Middle frontal gyrus (tissue), 1 donor: ENCODE results near the gene TADA2A.

ENCODE experiments used
- DNase-seq: peaks from one replicate; pipeline ENCODE4 v3.0.0-alpha.2; 2015; ENCODE audit warnings: low spot score; ENCODE audit errors: extremely low spot score

Gene TADA2A, protein sequence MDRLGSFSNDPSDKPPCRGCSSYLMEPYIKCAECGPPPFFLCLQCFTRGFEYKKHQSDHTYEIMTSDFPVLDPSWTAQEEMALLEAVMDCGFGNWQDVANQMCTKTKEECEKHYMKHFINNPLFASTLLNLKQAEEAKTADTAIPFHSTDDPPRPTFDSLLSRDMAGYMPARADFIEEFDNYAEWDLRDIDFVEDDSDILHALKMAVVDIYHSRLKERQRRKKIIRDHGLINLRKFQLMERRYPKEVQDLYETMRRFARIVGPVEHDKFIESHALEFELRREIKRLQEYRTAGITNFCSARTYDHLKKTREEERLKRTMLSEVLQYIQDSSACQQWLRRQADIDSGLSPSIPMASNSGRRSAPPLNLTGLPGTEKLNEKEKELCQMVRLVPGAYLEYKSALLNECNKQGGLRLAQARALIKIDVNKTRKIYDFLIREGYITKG

DNA sequence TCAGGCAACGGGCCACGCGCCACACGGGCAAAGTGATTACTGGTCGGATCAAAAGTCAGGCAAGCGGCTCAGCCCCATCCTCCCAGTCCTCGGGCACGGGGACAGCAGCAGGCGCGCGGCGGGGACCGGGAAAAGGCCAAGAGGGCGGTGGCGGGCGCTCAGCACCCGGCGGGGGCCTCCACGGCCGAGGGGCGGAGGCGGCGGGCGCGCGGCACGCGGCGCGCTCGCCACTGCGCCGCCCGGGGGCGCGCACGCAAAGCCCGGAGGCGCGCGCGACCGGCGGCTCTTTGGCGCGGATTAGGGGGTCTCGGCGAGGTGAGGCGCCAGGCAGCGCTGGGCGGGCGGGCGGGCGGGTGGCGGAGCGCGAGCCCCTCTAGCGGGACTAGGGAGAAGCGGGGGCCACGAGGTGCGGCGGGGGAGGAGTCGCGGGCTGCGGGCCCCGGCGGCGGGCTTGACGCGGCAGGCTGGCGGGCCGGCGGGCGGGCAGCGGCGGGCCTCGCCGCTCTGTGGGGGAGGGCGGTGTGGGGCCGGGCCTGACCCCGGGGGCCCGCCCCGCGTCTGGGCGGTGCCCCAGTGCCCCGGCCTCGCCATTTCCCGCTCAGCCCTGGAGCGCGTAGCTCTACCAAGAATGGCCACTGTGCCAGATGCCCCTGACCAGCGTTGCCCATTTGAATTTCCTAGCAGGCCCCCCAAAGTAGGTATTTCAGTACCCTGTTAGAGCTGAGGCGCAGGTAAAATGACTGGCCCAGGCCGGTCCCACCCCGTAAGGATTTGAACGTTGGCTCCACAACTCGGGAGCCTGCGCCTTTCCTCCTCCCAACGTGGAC lies at the start of gene TADA2A, which contains the start of gene ACACA:
TSS of gene TADA2A (plus strand) at position 252 of the 827 bp plus-strand sequence. CDS start 4,480 bp downstream, outside the sequence.
TSS of gene ACACA (minus strand) at position 202 of the 827 bp plus-strand sequence. CDS start 537 bp downstream, outside the sequence.
- DNase-seq: peak; percentile 18

GRCh38 chr17:37358098-37358829 lies 48.4 kb upstream of the TADA2A start:
- DNase-seq: no peak

DNA sequence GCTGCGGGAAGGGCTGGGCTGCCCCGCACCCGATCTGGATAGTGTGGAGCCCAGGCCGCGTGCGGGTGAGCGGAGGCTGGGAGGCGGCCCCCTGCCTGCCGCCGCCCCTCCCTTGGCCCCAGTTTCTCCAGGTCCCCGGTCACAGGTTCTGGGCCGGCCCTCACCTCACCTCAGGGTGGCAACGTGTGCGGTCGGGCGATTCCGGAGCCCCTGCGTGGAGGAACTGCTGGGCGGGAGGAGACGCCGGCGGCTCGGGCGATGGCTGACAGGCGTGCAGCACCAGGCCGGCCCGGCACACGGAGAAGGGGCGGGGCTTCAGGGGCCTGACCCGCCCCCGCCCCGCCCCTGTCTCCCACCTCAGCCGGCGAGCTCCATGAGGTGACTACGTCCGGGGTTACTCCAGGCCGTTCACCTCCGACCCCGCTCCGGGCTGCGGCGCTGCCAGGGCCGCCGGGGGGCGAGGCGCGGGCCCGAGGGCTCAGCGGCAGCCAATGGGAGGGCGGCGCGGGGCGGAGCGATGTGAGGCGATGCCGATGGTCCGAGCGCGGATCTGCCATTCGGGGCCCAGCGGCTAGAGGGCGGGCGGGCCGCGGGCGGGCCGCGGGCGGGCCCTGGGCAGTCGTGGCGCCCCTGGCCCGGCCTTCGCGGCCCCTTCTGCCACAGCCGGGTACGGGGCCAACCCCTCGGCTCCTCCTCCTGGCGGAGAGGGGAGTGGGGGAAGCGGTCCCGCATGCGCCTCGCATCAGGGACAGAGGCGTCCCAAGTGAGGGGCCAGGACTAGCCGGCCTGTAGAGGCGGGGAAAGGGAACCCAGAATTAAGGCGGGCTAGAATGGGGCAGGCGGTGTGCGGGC lies 47.6 kb upstream of the TADA2A start:
- peak; percentile 86 for DNase-seq

GRCh38 chr17:37359682-37360188 lies 47.0 kb upstream of the TADA2A start:
- DNase-seq: no peak

DNA sequence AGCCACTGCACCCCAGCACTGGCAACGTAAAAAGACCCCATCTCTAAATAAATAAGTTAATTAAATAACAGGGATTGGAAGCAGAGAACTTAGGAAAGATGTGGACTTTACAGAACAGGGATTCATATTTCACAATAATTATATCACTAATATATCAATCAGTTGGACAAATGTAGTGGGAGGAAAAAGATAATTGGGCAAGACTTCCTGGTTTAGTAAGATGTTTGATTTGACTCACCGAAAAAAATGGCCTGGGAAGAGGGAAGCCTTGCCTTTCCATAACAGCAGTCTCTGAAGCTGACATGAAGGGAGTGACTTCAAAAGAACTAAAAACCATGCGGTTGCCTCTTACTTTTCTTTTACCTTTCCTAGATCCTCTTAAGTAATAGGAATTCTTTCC lies 46.1 kb upstream of the TADA2A start:
- no peak for DNase-seq

DNA sequence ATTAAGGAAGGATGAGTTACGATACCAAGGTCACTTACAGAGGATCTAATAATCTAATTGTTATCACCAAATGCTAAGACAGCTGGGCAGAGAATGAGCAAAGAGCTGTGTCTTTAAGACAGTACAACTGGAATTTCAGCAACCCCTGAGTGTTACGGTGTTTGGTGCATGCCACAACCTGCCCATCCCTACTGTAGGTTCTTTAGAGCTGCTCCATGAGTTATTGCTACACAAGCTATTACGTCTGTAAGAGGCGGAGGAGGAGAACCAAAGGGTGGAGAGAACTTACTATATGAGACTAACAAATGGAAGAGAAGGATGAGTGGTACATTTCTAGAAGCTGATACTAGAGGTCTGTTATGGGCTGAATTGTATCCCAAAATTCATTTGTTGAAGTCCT lies 45.1 kb upstream of the TADA2A start:
- no peak for DNase-seq

DNA sequence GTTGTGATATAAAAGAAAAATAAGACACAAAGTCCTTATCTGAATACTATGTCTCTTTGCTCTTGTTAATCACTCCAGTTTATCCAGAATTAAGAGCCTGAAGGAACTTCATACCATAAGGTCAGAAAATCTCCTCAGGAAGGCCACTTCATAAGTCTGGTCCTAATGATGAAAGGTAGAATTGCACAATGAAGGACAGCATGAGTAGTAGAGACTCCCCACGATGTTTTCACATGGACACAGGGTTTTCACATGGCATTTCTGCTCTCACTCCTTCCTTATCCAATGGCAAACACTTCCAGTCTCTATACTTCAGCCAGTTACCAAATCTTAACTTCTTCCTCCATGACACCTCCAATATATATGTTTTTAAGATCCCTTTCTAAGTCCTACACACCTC lies 41.1 kb upstream of the TADA2A start:
- no peak for DNase-seq

DNA sequence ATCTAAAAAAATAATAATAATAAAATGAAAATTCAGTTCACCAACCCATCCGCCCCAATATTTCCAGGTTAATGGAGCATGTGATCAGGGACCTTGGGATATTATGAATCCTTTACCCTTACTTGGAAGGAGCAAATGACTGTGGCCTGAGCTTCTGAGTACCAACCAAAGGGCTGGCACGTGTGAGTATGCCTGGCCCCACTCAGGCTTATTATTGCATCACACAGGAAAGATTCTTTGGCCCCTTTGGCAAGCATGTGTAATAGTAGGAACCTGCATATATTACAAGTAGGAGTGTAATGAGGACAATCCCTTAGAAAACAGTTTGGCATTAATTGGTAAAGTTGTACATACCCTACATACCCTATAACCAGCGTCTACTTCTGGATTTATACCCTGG lies 38.1 kb upstream of the TADA2A start:
- no peak for DNase-seq

GRCh38 chr17:37373530-37374159 lies 33.0 kb upstream of the TADA2A start:
- DNase-seq: peak; percentile 57

- no peak for DNase-seq
Observed at GRCh38 chr17:37375706-37376105, 31.0 kb upstream of the TADA2A start, which contains the start of gene C17orf78. TSS of gene C17orf78 (plus strand) at chr17:37375985. CDS start at chr17:37376093, 108 bp downstream.

- no peak for DNase-seq
Observed at GRCh38 chr17:37382056-37382455, 24.6 kb upstream of the TADA2A start.

GRCh38 chr17:37384560-37385149 lies 22.0 kb upstream of the TADA2A start:
- no peak for DNase-seq

- no peak for DNase-seq
Observed at GRCh38 chr17:37385474-37385990, 21.2 kb upstream of the TADA2A start.

GRCh38 chr17:37386462-37386861 lies 20.2 kb upstream of the TADA2A start:
- DNase-seq: no peak

DNA sequence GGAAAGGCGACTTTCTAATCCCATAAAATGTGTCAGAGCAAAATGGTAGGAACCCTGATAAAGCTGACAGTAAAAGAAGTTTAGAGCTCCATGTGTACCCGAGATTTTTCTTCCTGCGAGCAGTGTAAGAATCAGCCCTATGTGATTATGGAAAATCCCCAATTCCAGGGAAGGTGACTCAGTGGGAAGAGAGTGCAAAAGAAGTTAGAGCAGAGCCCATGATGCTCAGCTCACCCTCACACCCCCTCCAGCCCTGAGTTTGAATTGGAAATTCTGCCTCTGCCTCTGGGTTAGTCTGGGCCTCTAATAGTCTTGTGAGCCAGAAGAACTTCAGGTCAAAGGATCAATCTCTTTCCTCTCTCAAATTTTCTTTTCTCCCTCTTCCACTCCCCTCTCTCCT lies 18.4 kb upstream of the TADA2A start:
- DNase-seq: no peak

- DNase-seq: no peak
Observed at GRCh38 chr17:37389160-37389559, 17.5 kb upstream of the TADA2A start.

GRCh38 chr17:37391146-37391545 lies 15.5 kb upstream of the TADA2A start:
- no peak for DNase-seq

DNA sequence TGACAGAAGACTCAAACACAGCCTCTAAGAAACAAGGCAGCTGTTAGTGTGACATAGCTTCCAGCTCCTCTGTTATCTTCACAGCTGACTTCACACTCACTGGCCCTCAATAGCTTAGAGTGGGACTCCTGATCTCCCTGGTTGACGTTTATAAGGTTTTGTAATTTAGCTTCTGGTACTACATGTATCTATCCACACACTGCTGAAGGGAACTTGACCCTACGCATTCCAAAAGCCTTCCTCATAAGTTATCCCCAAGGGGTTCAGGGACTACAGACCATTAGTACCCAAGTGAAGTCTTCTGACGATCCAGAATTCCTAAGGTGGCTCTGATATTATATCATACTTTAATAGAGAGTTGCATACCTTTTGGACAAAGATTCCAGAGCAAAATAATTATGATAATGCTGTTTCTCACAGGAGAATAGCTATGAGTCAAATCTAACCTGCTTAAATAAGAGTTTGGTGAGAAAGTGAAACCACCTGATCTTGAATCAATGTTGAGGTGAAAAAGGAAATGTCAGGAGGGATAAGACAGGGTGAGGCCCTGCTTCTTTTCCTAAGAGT lies 14.6 kb upstream of the TADA2A start:
- DNase-seq: no peak

- DNase-seq: no peak
Observed at GRCh38 chr17:37393352-37393751, 13.3 kb upstream of the TADA2A start.
